Activated CD4-positive, alpha-beta T cell treated with anti-CD3 and anti-CD28 coated beads, Interleukin-2, amount 50 U/mL, for 16 hours (primary cell): ENCODE data around the gene PLXDC1.

Experiments
- DNase-seq: peaks from one replicate; pipeline ENCODE4 v3.0.0-alpha.2; 2020

PLXDC1 gene

GRCh38 chr17:39151150-39151942 lies at the start of gene PLXDC1:
Gene PLXDC1 (minus strand): TSS chr17:39151637. CDS start chr17:39151437, 200 bp downstream.
- no peak for DNase-seq

- no peak for DNase-seq
These were observed 49.6 kb upstream of the PLXDC1 start for GRCh38 chr17:39200957-39201510.

DNA sequence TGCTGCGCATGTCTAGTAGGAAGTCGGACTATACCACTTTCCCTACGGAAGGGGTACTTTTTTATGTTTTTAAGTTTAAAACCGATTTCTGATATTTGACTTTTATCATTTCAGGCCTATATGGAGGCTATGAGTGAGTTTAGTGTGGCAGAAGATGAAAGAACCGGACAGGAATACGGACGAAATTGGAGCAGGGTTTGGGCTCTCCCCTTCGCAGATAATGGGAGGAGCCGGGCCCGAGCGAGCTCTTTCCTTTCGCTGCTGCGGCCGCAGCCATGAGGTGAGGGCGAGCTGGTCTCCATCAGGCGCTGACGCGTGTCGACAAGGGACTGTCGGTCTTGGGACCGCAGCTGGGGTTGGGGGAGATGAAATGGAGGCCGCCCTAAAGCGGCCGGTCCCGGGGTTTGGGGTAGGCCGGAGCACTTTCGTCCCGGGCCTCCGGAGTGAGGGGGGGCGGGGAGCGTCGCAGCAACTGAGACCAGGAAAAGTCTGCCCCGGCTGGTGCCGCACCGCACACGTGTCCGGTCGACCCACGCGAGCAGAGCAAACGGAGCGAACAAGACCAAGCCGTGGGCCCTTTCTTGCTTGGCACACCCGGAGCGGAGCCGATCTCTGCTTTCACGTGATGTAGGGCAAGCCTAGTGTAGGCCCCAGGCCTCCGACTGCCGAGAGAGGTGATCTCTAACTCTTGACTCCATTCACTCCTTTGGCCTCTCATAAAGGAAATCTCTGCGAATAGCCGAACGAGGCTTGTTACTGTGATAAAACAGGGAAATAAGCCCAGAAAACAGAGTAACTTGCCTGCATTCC lies 48.8 kb upstream of the PLXDC1 start, which contains the start of gene RPL19:
RPL19 (plus strand) TSS at position 214 of the 810 bp plus-strand sequence; CDS start at position 276, 62 bp downstream.
- peak; percentile 79 for DNase-seq

DNA sequence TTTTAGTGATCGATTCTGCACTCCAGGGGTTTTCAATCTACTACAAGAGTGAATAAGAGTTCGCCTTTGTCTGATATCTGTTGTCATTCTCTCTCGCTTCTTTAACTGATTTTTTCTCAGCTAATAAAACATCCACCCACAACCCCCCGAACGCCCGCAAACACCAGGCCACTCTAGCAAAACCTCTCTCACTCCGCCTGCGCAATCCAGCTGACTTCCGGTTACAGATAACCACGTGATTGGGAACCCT lies 48.3 kb upstream of the PLXDC1 start:
- peak; percentile 93 for DNase-seq

GRCh38 chr17:39198186-39198566 lies 46.7 kb upstream of the PLXDC1 start:
- DNase-seq: no peak

GRCh38 chr17:39197380-39198185 lies 46.1 kb upstream of the PLXDC1 start, which contains the start of gene CACNB1:
Gene CACNB1 (minus strand): TSS chr17:39197669. CDS start chr17:39197495, 174 bp downstream.
- peak; percentile 81 for DNase-seq

GRCh38 chr17:39196808-39197291 lies 45.4 kb upstream of the PLXDC1 start:
- peak; percentile 46 for DNase-seq

DNA sequence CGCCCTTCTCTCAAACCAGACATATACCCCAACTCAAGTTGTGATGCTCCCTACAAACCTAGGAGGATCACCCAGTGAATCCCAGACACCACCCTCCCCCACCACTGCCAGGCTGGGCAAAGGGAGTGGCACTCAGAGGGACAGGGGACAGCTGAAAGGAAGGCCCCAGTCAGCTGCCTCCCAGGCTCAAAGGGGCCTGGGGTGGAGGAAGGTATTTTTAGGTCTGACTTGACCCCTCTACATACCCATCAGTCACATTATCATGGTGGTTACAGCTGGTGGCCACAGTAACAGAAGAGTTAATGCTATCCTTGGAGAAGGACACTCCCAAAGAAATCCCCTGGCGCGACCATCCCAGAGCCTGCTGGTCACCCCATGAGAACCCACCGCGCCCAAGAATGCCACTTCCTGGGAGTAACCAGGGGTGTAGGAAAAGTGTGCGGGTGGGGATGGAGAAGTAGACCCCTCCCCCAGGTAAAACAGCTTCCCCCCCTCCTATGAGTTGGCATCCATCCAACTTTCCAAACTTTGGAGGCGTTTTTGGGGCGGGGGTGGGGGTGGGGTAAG lies 44.9 kb upstream of the PLXDC1 start:
- no peak for DNase-seq

GRCh38 chr17:39195568-39196160 lies 44.2 kb upstream of the PLXDC1 start:
- DNase-seq: no peak

GRCh38 chr17:39194985-39195524 lies 43.6 kb upstream of the PLXDC1 start:
- no peak for DNase-seq

- DNase-seq: no peak
These were observed 42.9 kb upstream of the PLXDC1 start for GRCh38 chr17:39194089-39194984.

GRCh38 chr17:39193346-39193745 lies 41.9 kb upstream of the PLXDC1 start:
- DNase-seq: no peak

DNA sequence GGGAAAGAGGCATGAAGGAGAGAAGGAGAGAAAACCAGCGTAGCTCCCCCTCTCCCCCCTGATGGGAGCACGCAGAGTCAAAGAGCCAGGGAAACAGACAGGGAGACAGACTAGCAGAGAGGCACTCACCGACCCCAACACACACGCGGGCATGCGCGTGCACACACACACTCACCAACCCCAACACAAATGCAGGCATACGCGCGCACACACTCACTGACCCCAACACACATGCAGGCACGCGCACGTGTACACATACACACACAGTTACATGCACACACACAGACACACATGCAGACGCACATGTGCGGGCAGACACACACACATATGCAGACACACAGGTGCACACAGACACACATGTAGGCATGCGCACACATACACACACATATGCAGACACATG lies 41.5 kb upstream of the PLXDC1 start:
- no peak for DNase-seq

DNA sequence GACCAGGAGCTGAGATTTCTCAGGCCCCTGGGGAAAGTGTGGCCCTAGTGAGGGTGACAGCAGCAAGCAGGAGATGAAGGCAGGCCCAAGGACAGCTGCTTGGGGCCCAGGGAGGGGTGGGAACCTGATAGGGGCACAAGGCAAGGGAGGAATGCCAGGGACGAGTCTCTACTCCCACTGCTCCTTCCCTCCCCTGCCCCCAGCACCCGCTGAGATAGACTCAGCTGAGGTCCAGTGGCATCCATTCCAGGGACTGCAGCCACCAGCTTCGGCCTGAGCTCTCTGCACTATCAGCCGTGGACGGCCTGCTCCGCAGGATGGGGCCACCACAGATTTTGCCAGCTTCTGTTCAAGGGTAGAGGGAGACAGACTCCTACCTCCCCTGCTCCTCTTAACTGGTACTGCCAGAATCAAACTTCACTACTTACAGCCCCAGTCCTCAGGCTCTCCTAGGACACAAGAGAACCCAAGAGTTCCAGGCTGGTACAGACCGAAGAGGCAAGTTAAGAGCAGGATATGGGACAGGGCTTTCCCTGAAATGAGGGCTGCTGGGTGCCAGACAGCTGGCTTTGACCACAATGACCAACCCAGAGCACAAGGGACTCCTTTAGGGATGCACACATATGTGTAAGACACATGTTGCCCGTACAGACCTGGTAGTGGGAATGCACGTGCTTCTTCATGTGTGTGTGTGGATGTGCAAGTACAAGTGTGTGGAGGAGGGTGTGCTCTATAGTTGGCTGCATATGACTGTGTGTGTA lies 40.5 kb upstream of the PLXDC1 start:
- no peak for DNase-seq

DNA sequence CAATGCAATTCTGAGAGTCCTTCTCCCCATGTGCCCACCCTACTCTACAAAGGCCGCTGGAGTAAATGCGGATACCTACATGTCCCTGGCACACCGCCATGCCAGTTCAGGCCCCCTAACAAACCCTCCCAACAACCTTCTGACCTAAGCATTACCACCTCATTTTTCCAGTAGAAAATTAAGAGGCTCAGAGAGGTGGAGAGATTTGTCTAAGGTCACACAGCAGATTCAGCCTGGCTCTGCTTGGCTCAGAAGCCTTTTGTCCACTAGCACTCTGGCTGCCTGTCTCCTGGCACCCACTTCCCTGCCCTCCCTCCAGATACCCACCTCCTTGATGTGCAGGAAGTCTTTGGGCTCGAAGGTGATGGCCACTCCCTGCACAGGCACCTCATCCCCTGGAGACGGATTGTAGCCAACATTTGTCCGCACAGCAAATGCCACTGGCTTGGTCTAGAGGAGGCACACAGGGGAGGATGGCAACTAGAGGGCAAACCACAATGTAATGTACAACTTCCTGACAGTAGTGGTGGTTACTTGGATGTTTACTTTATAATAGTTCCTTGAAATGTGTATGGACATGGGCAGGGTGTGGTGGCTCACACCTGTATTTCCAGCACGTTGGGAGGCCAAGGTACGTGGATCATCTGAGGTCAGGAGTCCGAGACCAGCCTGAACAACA lies 35.9 kb upstream of the PLXDC1 start:
- DNase-seq: no peak

- no peak for DNase-seq
These were observed 35.1 kb upstream of the PLXDC1 start for GRCh38 chr17:39186481-39187002.

GRCh38 chr17:39183720-39184119 lies 32.3 kb upstream of the PLXDC1 start:
- no peak for DNase-seq

DNA sequence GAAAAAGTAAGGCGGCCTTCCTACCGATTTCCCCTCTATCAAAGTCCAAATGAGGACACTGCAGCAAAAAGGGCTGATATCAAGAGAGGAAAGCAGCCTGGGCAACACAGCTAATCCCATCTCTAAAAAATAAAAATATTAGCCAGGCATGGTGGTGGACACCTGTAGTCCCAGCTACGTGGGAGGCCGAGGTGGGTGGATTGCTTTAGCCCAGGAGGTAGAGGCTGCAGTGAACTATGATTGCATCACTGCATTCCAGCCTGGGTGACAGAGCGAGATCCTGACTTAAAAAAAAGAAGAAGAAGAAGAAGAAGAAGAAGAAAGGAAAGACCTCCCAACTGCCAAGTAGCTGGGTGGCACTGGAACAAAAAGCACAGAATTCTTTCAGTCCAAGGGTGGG lies 31.6 kb upstream of the PLXDC1 start:
- DNase-seq: no peak

DNA sequence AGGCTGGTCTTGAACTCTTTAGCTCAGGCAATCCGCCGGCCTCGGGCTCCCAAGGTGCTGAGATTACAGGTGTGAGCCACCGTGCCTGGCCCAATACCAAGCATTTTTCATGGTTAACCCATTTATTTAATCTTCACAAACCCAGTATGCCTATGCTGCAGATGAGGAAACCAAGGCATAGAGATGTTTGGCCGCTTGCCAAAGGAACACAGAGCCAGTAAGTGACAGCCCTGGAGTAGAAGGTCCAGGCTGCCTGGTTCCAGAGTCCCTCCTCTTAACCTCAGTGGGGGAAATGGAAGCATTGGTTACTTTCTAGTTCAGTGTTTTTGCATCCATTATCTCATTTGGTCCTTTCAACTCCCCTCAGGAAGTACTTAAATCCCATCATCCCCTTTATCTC lies 29.9 kb upstream of the PLXDC1 start:
- DNase-seq: no peak
